GM18519 (cell line): Measurements from ENCODE around the gene PCDHB12.

Experiments used
- ATAC-seq: cut with Tn5 transposase; IDR thresholded peaks from one replicate; pipeline ENCODE4 v1.9.1; 2021; ENCODE audit warnings: mild to moderate bottlenecking, moderate library complexity; ENCODE audit not compliant: unreplicated experiment, low FRiP score

PCDHB12 gene

DNA sequence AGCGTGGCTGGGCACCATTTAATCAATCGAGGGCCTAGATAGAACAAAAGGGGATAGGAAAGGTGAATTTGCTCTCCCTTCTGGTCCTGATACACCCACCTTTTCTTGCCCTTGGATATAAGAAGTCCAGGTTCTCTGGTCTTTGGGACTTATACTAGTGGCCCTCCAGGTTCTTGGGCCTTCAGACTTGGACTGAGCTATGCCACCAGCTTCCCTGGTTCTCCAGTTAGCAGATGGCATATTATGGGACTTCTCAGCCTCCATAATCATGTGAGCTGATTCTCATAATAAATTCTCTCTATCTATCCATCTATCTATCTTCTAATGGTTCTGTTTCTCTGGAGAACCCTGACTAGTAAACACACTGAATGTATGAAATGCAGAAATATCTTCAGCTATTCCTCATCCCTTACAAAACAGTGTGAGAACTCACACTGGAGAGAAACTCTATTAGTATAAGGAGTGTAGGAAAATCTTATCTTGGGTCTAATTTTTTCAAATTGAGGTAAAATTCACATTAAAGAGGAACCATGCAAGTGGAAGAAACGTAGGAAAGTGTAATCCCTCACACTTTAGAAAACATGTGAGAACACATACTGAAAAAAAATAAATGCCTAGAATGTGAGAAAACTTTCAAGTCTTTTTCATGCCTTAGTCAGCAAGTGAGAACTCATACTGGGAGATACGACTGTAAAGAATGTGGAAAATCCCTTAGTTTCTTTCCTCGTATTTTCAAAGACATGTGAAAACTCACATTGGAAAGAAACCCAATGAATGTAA lies 52.1 kb downstream of the PCDHB12 start:
- no peak for ATAC-seq

DNA sequence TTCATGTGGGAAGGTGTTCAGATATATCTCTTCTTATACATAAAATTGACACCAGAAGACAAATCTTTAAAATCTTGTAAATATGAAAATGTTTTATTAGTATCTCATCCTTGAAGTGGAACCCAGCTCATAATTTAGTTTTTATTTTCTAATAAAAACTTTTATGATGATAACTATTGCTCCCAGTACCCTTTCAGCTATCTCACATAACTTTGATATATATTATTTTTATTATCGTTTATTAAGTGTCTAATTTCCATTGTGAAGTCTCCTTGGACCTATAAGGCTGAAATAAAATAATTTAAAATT lies 52.7 kb downstream of the PCDHB12 start:
- ATAC-seq = no peak
